Mucosa of rectum (tissue), 2 donors: Measurements from ENCODE around the gene ACR.

Source experiments
- H3K27ac ChIP-seq, 2 donors: one replicate each; pipeline ENCODE4 v1.7.0; 2013; ENCODE audit warnings: inconsistent platforms in 2 of 2, low read depth in 2 of 2, low read length in 2 of 2
- H3K27me3 ChIP-seq, 2 donors: one replicate each; pipeline ENCODE4 v1.7.0; 2013; ENCODE audit warnings: low read length in 2 of 2; ENCODE audit not compliant: control insufficient read depth in 2 of 2, insufficient read depth in 2 of 2
- H3K36me3 ChIP-seq, 2 donors: one replicate each; pipeline ENCODE4 v1.7.0; 2013; ENCODE audit warnings: low read length in 2 of 2; ENCODE audit not compliant: control insufficient read depth in 2 of 2, insufficient read depth in 2 of 2
- H3K4me1 ChIP-seq, 2 donors: one replicate each; pipeline ENCODE4 v1.7.0; 2013; ENCODE audit warnings: low read length in 2 of 2, mild to moderate bottlenecking in 1 of 2; ENCODE audit not compliant: control insufficient read depth in 2 of 2, insufficient read depth in 2 of 2
- H3K4me3 ChIP-seq, 2 donors: one replicate each; pipeline ENCODE4 v1.7.0; 2013; ENCODE audit warnings: low read length in 2 of 2
- H3K9ac ChIP-seq, 2 donors: one replicate each; pipeline ENCODE4 v1.7.0; 2013; ENCODE audit warnings: low read length in 2 of 2, low read depth in 1 of 2, mild to moderate bottlenecking in 1 of 2
- H3K9me3 ChIP-seq, 2 donors: one replicate each; pipeline ENCODE4 v1.7.0; 2013; ENCODE audit warnings: low read length in 2 of 2; ENCODE audit not compliant: control insufficient read depth in 2 of 2
- donor health status: healthy.
- donor health status: Normal muscosa, but diverticular disease.

The ACR gene

DNA sequence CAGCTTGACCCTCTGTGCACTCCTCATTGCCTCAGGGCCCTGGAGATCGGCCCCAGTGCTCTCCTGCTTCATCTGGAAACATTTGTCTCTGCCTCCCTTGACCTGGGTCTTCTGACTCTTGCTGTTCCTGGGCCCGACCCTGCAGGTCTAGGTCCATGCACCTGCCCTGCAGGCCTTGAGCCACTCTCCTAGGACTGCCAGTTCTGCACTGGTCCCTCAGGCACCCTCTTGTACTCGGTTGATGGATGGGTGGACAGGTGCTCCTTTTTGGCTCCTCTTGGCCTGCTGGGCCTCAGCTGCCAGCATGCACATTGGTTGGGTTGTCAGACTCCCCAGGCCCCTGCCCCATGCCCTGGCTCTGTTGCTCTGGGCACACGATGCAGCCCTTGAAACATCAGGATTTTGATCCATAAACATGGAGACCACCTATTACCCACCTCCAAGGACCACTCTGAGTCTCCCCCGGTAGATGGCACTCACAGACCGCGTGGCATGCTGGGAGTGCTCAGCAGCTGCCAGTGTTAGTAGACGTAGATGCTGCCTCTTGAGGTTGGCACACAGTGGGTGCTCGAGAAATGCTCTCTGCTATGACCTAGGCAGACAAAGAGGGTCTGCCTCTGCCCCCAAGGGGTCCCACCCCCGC, 20.2 kb upstream of the ACR start:
- no peak overlapping the region for H3K27ac ChIP-seq
- H3K4me3 ChIP-seq, result no peak overlapping the region
- no peak overlapping the region for H3K9ac ChIP-seq
- no peaks in the 10 kb centered on the region for H3K4me1 ChIP-seq
- no peaks in the 10 kb centered on the region for H3K9me3 ChIP-seq
- H3K27me3 ChIP-seq, result peaks cover 0 to 4% of the 10 kb centered on the region in 2 donors
- H3K36me3 ChIP-seq, result no peaks in the 10 kb centered on the region

DNA sequence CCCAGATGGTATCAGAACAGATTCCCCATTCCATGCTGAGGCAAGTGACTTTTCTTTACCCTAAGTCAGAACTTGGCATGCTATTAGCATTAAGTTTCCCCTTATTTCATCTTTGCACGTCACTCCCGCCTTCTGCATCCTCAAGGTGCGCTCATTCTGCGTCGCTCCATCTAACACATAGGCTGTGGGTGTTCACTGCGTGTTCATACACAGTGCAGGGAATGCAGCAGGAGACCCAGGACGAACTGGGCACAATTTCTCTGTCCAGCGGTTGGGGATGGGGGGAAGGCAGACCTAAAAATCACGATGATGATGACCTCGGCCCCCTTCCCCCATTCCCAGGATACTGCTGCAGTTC, 19.7 kb upstream of the ACR start:
- no peaks in the 10 kb centered on the region for H3K9me3 ChIP-seq
- no peaks in the 10 kb centered on the region for H3K4me1 ChIP-seq
- no peak overlapping the region for H3K9ac ChIP-seq
- H3K4me3 ChIP-seq, result no peak overlapping the region
- no peaks in the 10 kb centered on the region for H3K36me3 ChIP-seq
- H3K27me3 ChIP-seq, result peaks cover 0 to 4% of the 10 kb centered on the region in 2 donors
- H3K27ac ChIP-seq, result no peak overlapping the region

DNA sequence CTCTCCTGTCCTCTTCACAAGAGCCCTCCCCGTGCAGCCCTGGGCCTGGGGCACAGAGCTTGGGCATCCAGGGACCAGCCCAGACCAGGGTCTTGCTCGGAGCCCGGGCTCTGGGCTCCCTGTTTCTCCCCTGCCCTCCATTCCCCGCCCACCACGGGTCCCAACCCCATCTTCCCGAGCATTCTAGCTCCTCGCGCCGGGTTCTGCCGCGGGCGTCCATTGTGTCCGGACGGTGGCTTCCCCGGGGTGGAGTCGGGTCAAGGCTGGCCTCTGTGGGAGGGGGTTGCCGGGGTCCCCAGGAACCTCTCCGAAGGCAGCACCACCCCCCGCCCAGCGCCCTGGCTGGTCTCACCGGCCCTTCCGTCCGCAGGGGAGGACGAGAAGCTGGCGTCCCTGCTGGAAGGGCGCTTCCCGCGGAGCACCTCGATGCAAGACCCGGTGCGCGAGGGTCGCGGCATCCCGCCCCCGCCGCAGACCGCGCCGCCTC, 18.1 kb upstream of the ACR start:
- H3K4me3 ChIP-seq, result no peak overlapping the region
- H3K27ac ChIP-seq, result no peak overlapping the region
- H3K27me3 ChIP-seq, result peaks cover 0 to 4% of the 10 kb centered on the region in 2 donors
- H3K9me3 ChIP-seq, result no peaks in the 10 kb centered on the region
- H3K36me3 ChIP-seq, result no peaks in the 10 kb centered on the region
- H3K4me1 ChIP-seq, result no peaks in the 10 kb centered on the region
- H3K9ac ChIP-seq, result no peak overlapping the region

DNA sequence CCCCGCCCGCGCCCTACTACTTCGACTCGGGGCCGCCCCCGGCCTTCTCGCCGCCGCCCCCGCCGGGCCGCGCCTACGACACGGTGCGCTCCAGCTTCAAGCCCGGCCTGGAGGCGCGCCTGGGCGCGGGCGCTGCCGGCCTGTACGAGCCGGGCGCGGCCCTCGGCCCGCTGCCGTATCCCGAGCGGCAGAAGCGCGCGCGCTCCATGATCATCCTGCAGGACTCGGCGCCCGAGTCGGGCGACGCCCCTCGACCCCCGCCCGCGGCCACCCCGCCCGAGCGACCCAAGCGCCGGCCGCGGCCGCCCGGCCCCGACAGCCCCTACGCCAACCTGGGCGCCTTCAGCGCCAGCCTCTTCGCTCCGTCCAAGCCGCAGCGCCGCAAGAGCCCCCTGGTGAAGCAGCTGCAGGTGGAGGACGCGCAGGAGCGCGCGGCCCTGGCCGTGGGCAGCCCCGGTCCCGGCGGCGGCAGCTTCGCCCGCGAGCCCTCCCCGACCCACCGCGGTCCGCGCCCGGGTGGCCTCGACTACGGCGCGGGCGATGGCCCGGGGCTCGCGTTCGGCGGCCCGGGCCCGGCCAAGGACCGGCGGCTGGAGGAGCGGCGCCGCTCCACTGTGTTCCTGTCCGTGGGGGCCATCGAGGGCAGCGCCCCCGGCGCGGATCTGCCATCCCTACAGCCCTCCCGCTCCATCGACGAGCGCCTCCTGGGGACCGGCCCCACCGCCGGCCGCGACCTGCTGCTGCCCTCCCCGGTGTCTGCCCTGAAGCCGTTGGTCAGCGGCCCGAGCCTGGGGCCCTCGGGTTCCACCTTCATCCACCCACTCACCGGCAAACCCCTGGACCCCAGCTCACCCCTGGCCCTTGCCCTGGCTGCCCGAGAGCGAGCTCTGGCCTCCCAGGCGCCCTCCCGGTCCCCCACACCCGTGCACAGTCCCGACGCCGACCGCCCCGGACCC, 17.4 kb upstream of the ACR start:
- H3K9ac ChIP-seq, result no peak overlapping the region
- no peaks in the 10 kb centered on the region for H3K36me3 ChIP-seq
- no peaks in the 10 kb centered on the region for H3K9me3 ChIP-seq
- H3K27ac ChIP-seq, result no peak overlapping the region
- H3K4me3 ChIP-seq, result no peak overlapping the region
- peaks cover 0 to 4% of the 10 kb centered on the region in 2 donors for H3K27me3 ChIP-seq
- H3K4me1 ChIP-seq, result no peaks in the 10 kb centered on the region

DNA sequence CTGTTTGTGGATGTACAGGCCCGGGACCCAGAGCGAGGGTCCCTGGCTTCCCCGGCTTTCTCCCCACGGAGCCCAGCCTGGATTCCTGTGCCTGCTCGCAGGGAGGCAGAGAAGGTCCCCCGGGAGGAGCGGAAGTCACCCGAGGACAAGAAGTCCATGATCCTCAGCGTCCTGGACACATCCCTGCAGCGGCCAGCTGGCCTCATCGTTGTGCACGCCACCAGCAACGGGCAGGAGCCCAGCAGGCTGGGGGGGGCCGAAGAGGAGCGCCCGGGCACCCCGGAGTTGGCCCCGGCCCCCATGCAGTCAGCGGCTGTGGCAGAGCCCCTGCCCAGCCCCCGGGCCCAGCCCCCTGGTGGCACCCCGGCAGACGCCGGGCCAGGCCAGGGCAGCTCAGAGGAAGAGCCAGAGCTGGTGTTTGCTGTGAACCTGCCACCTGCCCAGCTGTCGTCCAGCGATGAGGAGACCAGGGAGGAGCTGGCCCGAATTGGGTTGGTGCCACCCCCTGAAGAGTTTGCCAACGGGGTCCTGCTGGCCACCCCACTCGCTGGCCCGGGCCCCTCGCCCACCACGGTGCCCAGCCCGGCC, 16.7 kb upstream of the ACR start:
- Histone ChIP-seq H3K27me3 (peaks cover 0 to 4% of the 10 kb centered on the region in 2 donors), H3K4me3 (no peak overlapping the region), H3K27ac (no peak overlapping the region), H3K9ac (no peak overlapping the region), H3K4me1 (no peaks in the 10 kb centered on the region), H3K36me3 (no peaks in the 10 kb centered on the region), H3K9me3 (no peaks in the 10 kb centered on the region)

DNA sequence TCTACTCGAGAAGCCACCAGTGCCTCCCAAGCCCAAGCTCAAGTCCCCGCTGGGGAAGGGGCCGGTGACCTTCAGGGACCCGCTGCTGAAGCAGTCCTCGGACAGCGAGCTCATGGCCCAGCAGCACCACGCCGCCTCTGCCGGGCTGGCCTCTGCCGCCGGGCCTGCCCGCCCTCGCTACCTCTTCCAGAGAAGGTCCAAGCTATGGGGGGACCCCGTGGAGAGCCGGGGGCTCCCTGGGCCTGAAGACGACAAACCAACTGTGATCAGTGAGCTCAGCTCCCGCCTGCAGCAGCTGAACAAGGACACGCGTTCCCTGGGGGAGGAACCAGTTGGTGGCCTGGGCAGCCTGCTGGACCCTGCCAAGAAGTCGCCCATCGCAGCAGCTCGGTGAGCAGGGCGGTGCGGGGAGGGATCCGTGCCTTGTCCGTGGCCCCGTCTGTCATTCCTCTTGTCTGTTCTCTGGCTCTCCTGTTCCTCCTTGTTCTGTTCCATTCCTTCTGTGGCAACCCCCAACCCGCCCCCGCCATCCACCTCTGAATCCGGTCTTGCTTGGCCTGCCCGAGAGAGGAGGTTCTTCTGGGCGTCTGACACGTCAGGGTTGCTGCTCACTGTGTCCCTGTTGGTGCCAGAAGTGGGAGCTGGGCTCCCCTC, 15.8 kb upstream of the ACR start:
- H3K36me3 ChIP-seq, result no peaks in the 10 kb centered on the region
- H3K27me3 ChIP-seq, result peaks cover 0 to 4% of the 10 kb centered on the region in 2 donors
- no peak overlapping the region for H3K27ac ChIP-seq
- no peaks in the 10 kb centered on the region for H3K9me3 ChIP-seq
- no peak overlapping the region for H3K9ac ChIP-seq
- H3K4me1 ChIP-seq, result no peaks in the 10 kb centered on the region
- no peak overlapping the region for H3K4me3 ChIP-seq

DNA sequence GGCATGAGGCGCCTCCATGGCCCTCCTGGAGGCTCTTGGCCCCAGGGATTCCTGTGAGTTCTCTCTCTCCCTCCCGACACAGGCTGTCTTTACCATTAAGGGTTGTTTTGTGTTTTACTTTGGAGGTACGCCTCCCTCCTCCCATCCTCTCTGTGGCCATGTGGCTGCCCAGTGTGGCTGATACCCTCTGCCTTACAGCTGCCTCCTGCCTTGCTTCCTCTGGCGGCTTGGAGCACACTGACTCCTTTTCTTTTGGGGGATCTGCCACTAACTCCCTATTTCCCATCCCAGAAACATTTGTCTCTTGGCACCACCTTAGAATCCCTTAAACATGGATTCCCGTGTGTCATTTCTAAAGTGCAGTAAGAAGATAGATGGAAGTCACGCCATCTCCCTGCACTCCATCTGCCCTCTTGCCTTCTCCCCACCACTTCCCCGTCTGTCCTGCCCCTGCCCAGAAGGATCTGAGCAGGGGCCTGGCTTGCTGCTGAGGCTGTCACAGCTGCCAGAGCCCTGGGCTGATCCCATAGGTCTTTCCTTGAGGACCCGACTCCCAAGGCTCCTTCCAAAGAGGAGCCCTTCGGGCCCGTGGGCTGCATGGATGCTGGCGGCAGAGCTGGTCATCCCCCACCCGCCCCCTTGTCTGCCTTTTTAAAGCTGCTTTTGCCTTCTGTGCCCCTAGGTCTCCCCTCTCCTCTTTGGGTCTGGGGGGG, 15.1 kb upstream of the ACR start:
- H3K9me3 ChIP-seq, result no peaks in the 10 kb centered on the region
- peaks cover 0 to 4% of the 10 kb centered on the region in 2 donors for H3K27me3 ChIP-seq
- H3K4me1 ChIP-seq, result no peaks in the 10 kb centered on the region
- no peaks in the 10 kb centered on the region for H3K36me3 ChIP-seq
- H3K4me3 ChIP-seq, result no peak overlapping the region
- no peak overlapping the region for H3K27ac ChIP-seq
- H3K9ac ChIP-seq, result no peak overlapping the region

DNA sequence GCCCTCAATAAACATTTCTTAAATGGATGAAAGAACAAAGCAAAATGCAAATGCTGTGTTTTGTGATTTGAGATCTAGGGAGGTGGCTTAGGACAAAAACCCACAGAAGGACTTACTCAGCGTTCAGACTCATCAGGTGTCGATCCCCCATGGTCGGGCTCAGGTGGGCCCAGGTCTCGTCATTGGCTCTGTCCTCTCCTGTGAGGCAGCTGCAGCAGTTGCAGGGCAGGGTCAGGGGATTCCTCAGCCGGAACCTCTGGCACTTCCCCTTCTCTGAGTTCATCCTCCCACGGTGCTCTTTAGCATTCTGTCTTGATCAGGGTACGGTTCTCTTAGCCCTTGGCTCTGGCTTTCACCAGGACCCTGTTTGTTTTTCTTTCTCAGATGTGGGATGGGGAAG, 14.0 kb upstream of the ACR start:
- H3K4me3 ChIP-seq, result no peak overlapping the region
- H3K4me1 ChIP-seq, result no peaks in the 10 kb centered on the region
- H3K9ac ChIP-seq, result no peak overlapping the region
- H3K27me3 ChIP-seq, result peaks cover 0 to 3% of the 10 kb centered on the region in 2 donors
- no peak overlapping the region for H3K27ac ChIP-seq
- no peaks in the 10 kb centered on the region for H3K9me3 ChIP-seq
- H3K36me3 ChIP-seq, result no peaks in the 10 kb centered on the region

DNA sequence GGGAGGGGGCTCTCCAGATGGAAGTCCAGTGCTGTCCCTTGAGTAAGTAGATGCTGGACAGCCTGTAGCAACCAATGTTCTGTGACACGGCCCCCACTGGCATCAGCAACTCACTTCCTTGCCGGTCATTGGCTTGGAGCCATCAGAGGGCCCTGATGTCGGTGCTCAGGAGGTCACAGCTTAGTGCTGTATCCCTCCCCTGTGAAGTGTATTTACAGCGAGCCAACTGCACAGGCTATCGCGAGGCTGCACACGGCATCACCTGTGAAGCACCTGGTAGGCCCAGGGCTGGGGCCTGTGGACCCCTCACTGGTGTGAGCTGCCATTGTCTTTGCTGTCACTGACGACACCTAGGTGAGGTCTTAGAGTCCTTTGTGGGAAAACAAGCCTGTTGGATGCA, 13.4 kb upstream of the ACR start:
- H3K9me3 ChIP-seq, result no peaks in the 10 kb centered on the region
- no peak overlapping the region for H3K9ac ChIP-seq
- no peak overlapping the region for H3K4me3 ChIP-seq
- H3K27ac ChIP-seq, result no peak overlapping the region
- no peaks in the 10 kb centered on the region for H3K4me1 ChIP-seq
- H3K36me3 ChIP-seq, result no peaks in the 10 kb centered on the region
- no peaks in the 10 kb centered on the region for H3K27me3 ChIP-seq
